Upper lobe of left lung (tissue), 4 donors: ENCODE data around the gene TRIM14.

Experiments used
- CTCF ChIP-seq, 6 experiments: fragments of 450-650 bp in 4 of 6; fragments of 200-600 bp in 2 of 6; sonication (generic) in 2 of 6; IDR thresholded peaks; one replicate each; pipeline ENCODE4 v1.5.1; 2016 to 2019; ENCODE audit warnings: antibody characterized with exemption in 6 of 6
- POLR2A ChIP-seq, 4 donors: fragments of 450-650 bp; IDR thresholded peaks; one replicate each; pipeline ENCODE4 v1.5.1; 2016 to 2017; ENCODE audit warnings: antibody characterized with exemption in 4 of 4, mild to moderate bottlenecking in 2 of 4
- POLR2AphosphoS5 ChIP-seq, 2 donors: sonication (generic); formaldehyde crosslinking; IDR thresholded peaks; one replicate each; pipeline ENCODE4 v1.5.1; 2017; ENCODE audit warnings: antibody characterized with exemption in 2 of 2

- no peak for TF ChIP-seq CTCF (IDR thresholded peaks at IDR 0.05)
- no peak for TF ChIP-seq POLR2A (IDR thresholded peaks at IDR 0.05)
- TF ChIP-seq POLR2AphosphoS5 (IDR thresholded peaks at IDR 0.05), result no peak
Measured at GRCh38 chr9:98092613-98092931, 26.4 kb downstream of the TRIM14 start.
